ENCODE data around the gene PRPS2.

PRPS2 gene

DNA sequence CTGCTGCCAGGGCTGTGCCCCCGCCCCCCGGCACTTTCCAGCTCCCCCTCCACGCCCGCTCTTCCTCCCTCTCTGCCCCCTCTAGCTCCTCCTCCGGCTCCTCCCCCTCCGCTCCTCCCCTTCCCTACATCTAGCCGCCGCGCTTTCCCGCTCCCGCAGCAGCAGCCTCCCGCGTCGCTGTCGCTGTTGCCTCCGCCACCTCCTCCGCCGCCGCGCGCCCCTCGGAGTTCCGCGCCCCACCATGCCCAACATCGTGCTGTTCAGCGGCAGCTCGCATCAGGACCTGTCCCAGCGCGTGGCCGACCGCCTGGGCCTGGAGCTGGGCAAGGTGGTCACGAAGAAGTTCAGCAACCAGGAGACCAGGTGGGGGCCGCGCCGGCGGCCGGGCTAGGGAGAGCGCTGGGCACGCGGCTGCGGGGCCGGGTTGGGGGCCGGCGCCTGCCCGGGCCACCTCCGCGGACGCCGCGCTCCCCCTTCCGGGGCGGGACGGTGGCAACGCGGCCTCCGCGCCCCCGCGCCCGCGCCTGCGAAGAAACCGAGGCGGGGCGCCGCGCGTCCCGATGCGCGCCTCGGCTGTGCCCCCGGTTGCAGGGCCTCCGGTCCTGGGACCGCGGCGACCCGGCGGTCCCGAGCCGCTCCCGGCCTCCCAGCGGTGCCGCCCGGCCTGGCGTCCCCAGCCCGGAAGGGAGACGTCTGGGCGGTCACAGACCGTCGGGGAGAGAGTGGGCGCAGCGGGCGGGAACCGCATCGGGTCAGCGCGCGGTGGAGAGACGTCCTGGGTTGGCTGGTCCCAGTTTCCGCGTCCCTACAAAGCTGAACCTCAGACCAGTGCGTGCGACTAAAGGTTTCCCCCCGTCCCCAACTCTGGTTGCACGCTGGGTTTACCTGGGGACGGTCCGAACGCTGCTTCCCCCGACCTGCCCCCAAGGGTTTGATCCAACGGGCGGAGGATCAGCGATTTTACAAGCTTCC is at the start of gene PRPS2:
TSS of gene PRPS2 (plus strand) at position 156 of the 972 bp plus-strand sequence. CDS start at position 242, 86 bp downstream.
- peak; percentile 38 for DNase-seq (ENCODE audit: low spot score)

GRCh38 chrX:12741416-12741815 is 49.8 kb upstream of the PRPS2 start:
- no peak for DNase-seq (ENCODE audit: low spot score)

GRCh38 chrX:12747433-12747832 is 43.8 kb upstream of the PRPS2 start:
- DNase-seq (ENCODE audit: low spot score), result no peak

- DNase-seq (ENCODE audit: low spot score), result no peak
Observed at GRCh38 chrX:12751887-12752286, 39.3 kb upstream of the PRPS2 start.

DNA sequence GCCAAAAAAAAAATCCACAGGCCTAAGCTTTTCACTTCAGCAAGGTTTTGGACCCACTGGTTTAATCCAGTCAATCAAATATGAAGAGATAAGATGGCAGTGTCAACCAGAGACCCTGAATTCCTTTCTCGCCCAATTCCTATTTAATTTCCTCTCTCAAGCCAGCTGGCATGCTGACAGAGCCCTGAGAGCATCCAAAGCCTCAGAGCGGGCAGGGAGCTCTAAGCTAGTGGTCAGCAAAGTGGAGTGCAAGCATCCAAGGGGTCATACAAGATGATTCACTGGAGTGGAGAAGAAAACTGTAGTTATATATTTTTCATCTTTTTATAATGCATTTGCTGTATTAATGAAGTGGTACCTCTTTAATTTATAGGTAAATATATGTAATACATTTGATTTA is 37.8 kb upstream of the PRPS2 start:
- DNase-seq (ENCODE audit: low spot score), result no peak

GRCh38 chrX:12758291-12758690 is 32.9 kb upstream of the PRPS2 start:
- no peak for DNase-seq (ENCODE audit: low spot score)

DNA sequence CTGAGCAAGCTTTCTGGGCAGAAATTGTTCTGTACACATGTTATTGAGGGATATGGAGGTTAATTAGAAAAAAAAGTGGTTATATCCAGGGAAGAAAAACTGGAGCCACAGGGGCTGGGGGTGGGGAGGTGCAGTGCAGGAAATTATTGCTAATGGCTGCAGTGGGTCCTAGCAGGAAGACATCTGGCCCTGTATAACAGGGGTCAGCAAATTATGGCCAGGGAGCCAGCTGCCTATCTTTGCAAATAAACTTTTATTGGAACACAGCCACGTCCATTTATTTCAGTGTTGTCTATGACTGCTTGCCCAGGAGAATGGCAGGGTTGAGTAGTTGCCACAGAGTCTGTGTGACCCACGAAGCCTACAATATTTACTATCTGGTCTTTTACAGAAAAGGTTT is 23.4 kb upstream of the PRPS2 start:
- no peak for DNase-seq (ENCODE audit: low spot score)

DNA sequence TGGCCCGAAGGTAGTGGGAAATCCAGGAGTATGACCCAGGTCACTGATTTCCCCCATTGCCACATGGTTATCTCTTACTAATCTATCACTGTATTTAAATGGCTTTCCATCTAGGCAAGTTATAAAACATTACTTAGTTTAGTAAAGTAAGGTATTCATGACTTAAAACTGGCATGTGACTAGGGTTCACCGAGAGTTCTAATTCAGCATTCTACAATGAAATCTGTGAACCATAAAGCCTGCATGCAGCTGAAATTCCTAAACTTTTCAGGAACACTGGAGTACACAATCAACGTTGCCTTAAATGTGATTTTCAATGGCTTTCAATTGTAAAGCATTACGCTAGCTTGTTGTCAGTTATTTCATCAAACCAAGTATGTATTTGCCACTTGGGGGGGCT is 22.7 kb upstream of the PRPS2 start:
- no peak for DNase-seq (ENCODE audit: low spot score)

DNA sequence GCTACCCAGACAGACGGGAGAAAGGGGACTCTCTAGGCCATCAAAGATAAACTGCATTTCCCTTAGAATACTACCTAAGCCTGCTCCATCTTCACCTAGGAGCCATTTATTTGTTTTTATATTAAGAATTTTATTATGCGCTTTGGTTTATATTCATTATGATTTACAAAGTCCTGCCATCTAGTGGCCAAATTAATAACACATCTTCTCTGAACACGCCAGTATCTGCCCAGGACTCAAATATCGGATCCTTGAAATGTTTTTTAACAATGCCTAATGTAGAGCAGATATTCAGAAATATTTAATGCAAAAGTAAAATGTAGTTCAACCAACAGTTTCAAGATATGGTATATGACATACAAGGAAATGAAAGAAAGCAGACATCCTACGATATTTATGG is 20.8 kb upstream of the PRPS2 start:
- DNase-seq (ENCODE audit: low spot score), result peak; percentile 22

DNA sequence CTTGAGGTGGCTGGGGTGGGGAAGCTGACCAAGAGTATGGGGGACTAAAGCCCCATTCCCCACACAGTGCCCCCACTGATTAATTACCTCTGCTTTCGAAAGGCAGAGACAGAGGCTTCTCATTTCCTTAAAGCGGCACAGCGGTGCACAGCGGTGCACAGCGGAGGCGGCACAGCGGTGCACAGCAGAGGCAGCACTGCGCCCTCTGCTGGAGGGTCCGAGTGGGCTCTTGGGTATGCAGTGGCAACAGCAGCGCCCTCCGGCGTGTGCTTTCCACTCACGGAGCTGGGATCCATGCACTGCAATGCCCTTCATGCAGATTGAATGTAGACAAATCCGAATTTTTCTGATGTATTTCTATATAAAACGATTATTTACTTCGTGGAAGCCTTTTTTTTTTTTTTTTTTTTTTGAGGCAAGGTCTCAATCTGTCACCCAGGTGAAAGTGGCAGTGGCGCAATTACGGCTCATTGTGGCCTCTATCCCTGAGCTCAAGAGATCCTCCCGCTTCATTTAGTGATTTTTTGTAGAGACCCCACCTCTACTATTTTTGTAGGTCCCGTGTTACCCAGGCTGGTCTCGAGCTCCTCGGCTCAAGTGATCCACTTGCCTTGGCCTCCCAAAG is 19.7 kb upstream of the PRPS2 start:
- DNase-seq (ENCODE audit: low spot score), result peak; percentile 4

DNA sequence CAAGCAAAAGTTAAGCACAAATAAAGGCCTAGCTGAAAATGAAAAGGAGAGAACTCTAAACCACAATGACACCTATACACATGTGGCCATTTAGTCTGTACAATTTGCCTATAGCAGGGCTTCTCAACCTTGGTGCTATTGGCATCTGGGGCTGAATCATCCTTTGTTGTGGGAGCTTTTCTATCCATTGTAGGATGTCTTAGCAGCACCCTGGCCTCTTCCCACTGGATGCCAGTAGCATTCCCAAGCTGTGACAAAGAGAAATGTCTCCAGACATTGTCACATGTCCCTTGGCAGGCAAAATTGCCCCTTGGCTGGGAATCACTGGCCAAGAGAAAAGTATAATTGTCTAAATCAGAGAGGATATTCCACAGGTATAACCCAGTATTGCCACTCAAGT is 13.5 kb upstream of the PRPS2 start:
- DNase-seq (ENCODE audit: low spot score), result no peak

DNA sequence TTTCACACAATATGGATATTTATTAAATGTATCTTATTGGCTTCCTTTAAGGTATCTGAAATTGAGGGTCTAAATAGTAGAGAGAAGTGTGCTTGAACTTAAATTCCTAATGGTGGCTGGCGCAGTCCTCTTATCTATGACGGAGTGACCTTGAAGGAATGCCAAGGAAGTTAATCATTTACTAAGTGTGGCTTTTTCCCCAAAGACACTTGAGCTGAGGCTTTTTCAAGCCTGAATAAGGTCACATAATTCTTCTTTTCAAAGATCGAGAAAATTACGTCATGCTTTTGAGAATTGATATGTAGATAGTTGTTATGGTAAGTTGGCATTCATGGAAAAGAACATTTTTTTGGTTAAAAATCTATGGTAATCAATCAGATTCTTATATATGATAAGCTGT is 11.7 kb upstream of the PRPS2 start:
- DNase-seq (ENCODE audit: low spot score), result no peak

- no peak for DNase-seq (ENCODE audit: low spot score)
Observed at GRCh38 chrX:12788645-12789044, 2.6 kb upstream of the PRPS2 start.

- peak; percentile 65 for DNase-seq (ENCODE audit: low spot score)
Observed at GRCh38 chrX:12789976-12790375, 1.2 kb upstream of the PRPS2 start.

DNA sequence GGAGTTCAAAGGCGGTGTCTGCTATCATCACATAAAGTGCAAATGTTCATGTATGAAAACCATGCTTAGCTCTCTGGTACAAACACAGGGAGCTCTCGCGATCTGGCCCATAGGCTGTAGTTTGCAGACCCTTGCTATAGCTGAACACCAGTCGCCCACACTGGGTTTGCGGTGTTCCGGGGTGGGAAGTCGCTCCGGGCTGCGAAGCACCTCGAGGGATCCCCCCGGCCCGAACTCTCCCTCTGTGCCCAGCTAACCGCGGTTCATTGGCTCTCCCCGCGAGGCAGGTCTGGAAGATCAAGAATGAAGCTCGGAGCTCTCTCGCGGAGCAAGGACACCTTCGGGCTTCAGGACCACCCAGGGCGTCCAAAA is 341 bp upstream of the PRPS2 start:
- DNase-seq (ENCODE audit: low spot score), result no peak

DNA sequence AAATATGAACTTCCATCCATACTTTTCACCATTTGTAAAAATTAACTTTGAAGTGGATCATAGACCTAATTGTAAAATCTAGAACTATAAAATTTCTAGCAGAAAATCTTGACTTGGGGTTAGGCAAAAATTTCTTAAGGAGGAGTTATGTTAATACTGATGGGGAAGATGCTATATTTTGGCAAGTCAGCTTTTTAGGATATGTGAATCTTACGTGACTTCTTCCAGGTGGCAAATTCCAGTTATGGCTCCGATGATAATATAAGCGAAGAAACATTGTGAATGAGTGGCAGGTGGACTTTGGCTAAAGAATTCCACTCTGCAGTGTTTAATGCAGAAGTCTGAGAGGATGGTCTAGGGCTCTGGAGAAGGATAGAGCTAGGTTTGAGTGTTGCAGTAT is 1.5 kb downstream of the PRPS2 start:
- DNase-seq (ENCODE audit: low spot score), result no peak

GRCh38 chrX:12794654-12795053 is 3.4 kb downstream of the PRPS2 start:
- DNase-seq (ENCODE audit: low spot score), result no peak

- DNase-seq (ENCODE audit: low spot score), result no peak
Observed at GRCh38 chrX:12798601-12799000, 7.4 kb downstream of the PRPS2 start.

- DNase-seq (ENCODE audit: low spot score), result no peak
Observed at GRCh38 chrX:12799118-12799517, 7.9 kb downstream of the PRPS2 start.

- no peak for DNase-seq (ENCODE audit: low spot score)
Observed at GRCh38 chrX:12802741-12803140, 11.5 kb downstream of the PRPS2 start.

- no peak for DNase-seq (ENCODE audit: low spot score)
Observed at GRCh38 chrX:12804655-12805054, 13.4 kb downstream of the PRPS2 start.

DNA sequence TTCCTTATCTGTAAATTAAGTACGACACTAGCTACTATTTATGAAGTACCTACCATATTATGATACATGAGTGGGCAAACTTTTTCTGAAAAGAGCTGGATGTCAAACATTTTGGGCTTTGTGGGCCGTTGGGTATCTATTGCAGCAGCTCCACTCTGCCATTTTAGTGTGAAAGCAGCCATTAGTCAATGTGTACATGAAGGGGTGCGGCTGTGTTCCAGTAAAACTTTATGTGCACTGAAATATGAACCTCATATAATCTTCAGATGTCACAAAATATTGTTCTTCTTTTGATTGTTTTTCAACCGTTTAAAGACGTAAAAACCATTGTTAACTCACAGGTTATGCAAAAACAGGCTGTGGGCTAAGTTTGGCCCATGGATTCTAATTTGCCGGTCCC is 14.1 kb downstream of the PRPS2 start:
- no peak for DNase-seq (ENCODE audit: low spot score)

- DNase-seq (ENCODE audit: low spot score), result peak; percentile 7
Observed at GRCh38 chrX:12811658-12812057, 20.4 kb downstream of the PRPS2 start.
